Keratinocyte (primary cell): ENCODE results near the gene VWC2L. TPM values are rescaled to one million over a fixed set of nuclear protein-coding genes. Genes with fewer than 3 reads are reported as not detected.

Experiments used
- DNase-seq: peaks from one replicate; pipeline ENCODE4 v3.0.0-alpha.2; 2011; ENCODE audit warnings: low read depth, missing footprints, low spot score
- FAIRE-seq: peaks from 2 replicates; lab custom pipeline; 2011; peaks lifted over from hg19 to GRCh38; lab: Jason Lieb, UNC
- H2AFZ ChIP-seq: 2 replicates; pipeline ENCODE4 v1.6.0; 2012; ENCODE audit warnings: low read length, control low read depth, inconsistent platforms; ENCODE audit not compliant: control insufficient read depth
- H3K27ac ChIP-seq: 2 replicates; pipeline ENCODE4 v1.5.1; 2011; ENCODE audit warnings: low read length; ENCODE audit not compliant: control insufficient read depth, insufficient read depth
- H3K27me3 ChIP-seq: 3 replicates; pipeline ENCODE4 v1.6.0; 2011; ENCODE audit warnings: low read length; ENCODE audit not compliant: control insufficient read depth, insufficient read depth; ENCODE audit errors: extremely low read depth
- H3K36me3 ChIP-seq, 2 experiments: 2 replicates in 1 of 2; 3 replicates in 1 of 2; pipeline ENCODE4 v1.5.1; 2011; ENCODE audit warnings: low read length in 2 of 2, mild to moderate bottlenecking in 1 of 2; ENCODE audit not compliant: control insufficient read depth in 2 of 2, insufficient read depth in 2 of 2; ENCODE audit errors: extremely low read depth in 1 of 2
- H3K4me1 ChIP-seq: 3 replicates; pipeline ENCODE4 v1.5.1; 2011; ENCODE audit warnings: low read length; ENCODE audit not compliant: control insufficient read depth, insufficient read depth; ENCODE audit errors: extremely low read depth
- H3K4me2 ChIP-seq: 3 replicates; pipeline ENCODE4 v1.6.0; 2011; ENCODE audit warnings: low read depth, low read length; ENCODE audit not compliant: control insufficient read depth, insufficient read depth; ENCODE audit errors: extremely low read depth
- H3K4me3 ChIP-seq, 3 experiments: fragments of 200-600 bp in 1 of 3; sonication (generic) in 1 of 3; 2 replicates in 2 of 3; 3 replicates in 1 of 3; pipeline ENCODE4 v1.5.1; 2011 to 2016; ENCODE audit warnings: low read length in 3 of 3, mild to moderate bottlenecking in 3 of 3, control low read depth in 2 of 3, inconsistent platforms in 1 of 3, low read depth in 1 of 3, mixed read lengths in 1 of 3, mixed run types in 1 of 3, moderate library complexity in 1 of 3; ENCODE audit not compliant: control insufficient read depth in 2 of 3, insufficient read depth in 2 of 3; ENCODE audit errors: extremely low read depth in 1 of 3
- H3K79me2 ChIP-seq: 2 replicates; pipeline ENCODE4 v1.6.0; 2012; ENCODE audit warnings: low read length; ENCODE audit not compliant: control insufficient read depth, insufficient read depth
- H3K9ac ChIP-seq: 3 replicates; pipeline ENCODE4 v1.6.0; 2011; ENCODE audit warnings: low read length; ENCODE audit not compliant: control insufficient read depth, insufficient read depth; ENCODE audit errors: extremely low read depth
- H3K9me1 ChIP-seq: 3 replicates; pipeline ENCODE4 v1.6.0; 2011; ENCODE audit warnings: low read length; ENCODE audit not compliant: control insufficient read depth, insufficient read depth; ENCODE audit errors: extremely low read depth
- H3K9me3 ChIP-seq: 2 replicates; pipeline ENCODE4 v1.5.1; 2012; ENCODE audit warnings: low read depth, low read length; ENCODE audit not compliant: control insufficient read depth
- H4K20me1 ChIP-seq: 3 replicates; pipeline ENCODE4 v1.6.0; 2011; ENCODE audit warnings: low read length; ENCODE audit not compliant: control insufficient read depth, insufficient read depth; ENCODE audit errors: extremely low read depth
- CTCF ChIP-seq, 3 experiments: IDR thresholded peaks in 1 of 3; conservative IDR thresholded peaks in 1 of 3; optimal IDR thresholded peaks in 1 of 3; 2 replicates in 2 of 3; 3 replicates in 1 of 3; pipeline versions ENCODE3 to v1.5.1; 2011; ENCODE audit warnings: low read length in 3 of 3, mild to moderate bottlenecking in 3 of 3, moderate library complexity in 2 of 3, control low read depth in 1 of 3, inconsistent platforms in 1 of 3; ENCODE audit not compliant: insufficient read depth in 2 of 3; ENCODE audit errors: extremely low read depth in 1 of 3
- EZH2 ChIP-seq: IDR thresholded peaks from one replicate; pipeline ENCODE4 v1.6.1; 2012; ENCODE audit warnings: inconsistent platforms, mild to moderate bottlenecking, low read length, moderate library complexity
- dilution Hi-C: fragments of 300-500 bp; cut with MboI; formaldehyde crosslinking; loops from one replicate; pipeline ENCODE4 v1.7.0; 2020; ENCODE audit warnings: low sequenced_read_pairs; ENCODE audit not compliant: extremely low pct_ligation_motif_present
- polyA plus RNA-seq, 5 experiments: library from polyadenylated mRNA; depleted of rRNA in 3 of 5; stranded (reverse) in 3 of 5; stranded (forward) in 1 of 5; unstranded in 1 of 5; fragments of >200 nt; gene quantifications; 1 replicate in 1 of 5; 2 replicates in 3 of 5; 3 replicates in 1 of 5; pipeline versions ENCODE4 v1.2.1 to v1.2.3, GENCODE V29; 2011 to 2012; ENCODE audit warnings: missing spikeins in 2 of 5, low read depth in 1 of 5, low replicate concordance in 1 of 5

VWC2L gene
- polyA plus RNA-seq, 1 donor (not counting 4 experiments of a cell fraction or from before 2014, with no cell fraction given): not detected

- DNase-seq: no peak
- Histone ChIP-seq H3K79me2 (no peaks in the 10 kb centered on the region), H2AFZ (no peak overlapping the region), H3K9me1 (no peaks in the 10 kb centered on the region), H3K4me2 (no peak overlapping the region), H4K20me1 (no peaks in the 10 kb centered on the region), H3K36me3 (no peaks in the 10 kb centered on the region), H3K4me1 (peaks cover 20% of the 10 kb centered on the region), H3K9me3 (no peaks in the 10 kb centered on the region), H3K4me3 (no peak overlapping the region), H3K27ac (no peak overlapping the region), H3K9ac (no peak overlapping the region), H3K27me3 (no peaks in the 10 kb centered on the region)
- no peak for TF ChIP-seq CTCF (optimal IDR thresholded peaks at IDR 0.05 in 1 of 3, IDR thresholded peaks at IDR 0.05 in 1 of 3, conservative IDR thresholded peaks at IDR 0.05 in 1 of 3; ENCODE audit: extremely low read depth in 1 of 3, insufficient read depth in 2 of 3, low read length in 3 of 3)
- no peak for TF ChIP-seq EZH2
- no peak for FAIRE-seq
- dilution Hi-C loops: no loop called here
Observed at GRCh38 chr2:214547931-214548330, 137.1 kb downstream of the VWC2L start.

- Histone ChIP-seq H3K9me3 (no peaks in the 10 kb centered on the region), H3K4me3 (no peak overlapping the region), H3K9ac (no peak overlapping the region), H2AFZ (no peak overlapping the region), H3K4me1 (peaks cover 9% of the 10 kb centered on the region), H3K4me2 (no peak overlapping the region), H4K20me1 (no peaks in the 10 kb centered on the region), H3K27ac (no peak overlapping the region), H3K9me1 (no peaks in the 10 kb centered on the region), H3K79me2 (no peaks in the 10 kb centered on the region), H3K27me3 (no peaks in the 10 kb centered on the region), H3K36me3 (no peaks in the 10 kb centered on the region)
- no peak for FAIRE-seq
- TF ChIP-seq EZH2: no peak
- TF ChIP-seq CTCF (optimal IDR thresholded peaks at IDR 0.05 in 1 of 3, IDR thresholded peaks at IDR 0.05 in 1 of 3, conservative IDR thresholded peaks at IDR 0.05 in 1 of 3; ENCODE audit: extremely low read depth in 1 of 3, insufficient read depth in 2 of 3, low read length in 3 of 3): no peak
- dilution Hi-C loops: no loop called here
- no peak for DNase-seq
Observed at GRCh38 chr2:214549946-214550345, 139.1 kb downstream of the VWC2L start.
